ENCODE data around the gene SOCS1. TPM values are rescaled to one million over a fixed set of nuclear protein-coding genes. Genes with fewer than 3 reads are reported as not detected.
"Not testable (repeated sequence)": the region's sequence is repeated elsewhere in the genome, so short reads cannot be mapped to it uniquely, and the experiment has no call there.

SOCS1 gene
- total RNA-seq, 1 donor from 2014 or later, result 219 TPM

GRCh38 chr16:11232302-11232851, 23.6 kb downstream of the SOCS1 start:
- intact Hi-C loops (cut with micrococcal nuclease), result no loop called here
- Mint-ChIP-seq H3K27me3 (ENCODE audit: low read depth) (no peaks in the 10 kb centered on the region), H3K4me1 (ENCODE audit: low read depth) (peaks cover 75% of the 10 kb centered on the region), H3K36me3 (ENCODE audit: low read depth) (no peaks in the 10 kb centered on the region), H3K4me3 (ENCODE audit: low read depth) (peak overlapping the region; percentile 54), H3K27ac (peak overlapping the region; percentile 98), H3K9me3 (no peaks in the 10 kb centered on the region)
- no peak for DNase-seq (ENCODE audit: low spot score)

- no peak overlapping the region for H3K4me3 Mint-ChIP-seq (ENCODE audit: low read depth)
- no peaks in the 10 kb centered on the region for H3K27me3 Mint-ChIP-seq (ENCODE audit: low read depth)
- no peaks in the 10 kb centered on the region for H3K9me3 Mint-ChIP-seq
- intact Hi-C loops (cut with micrococcal nuclease), result no loop called here
- DNase-seq (ENCODE audit: low spot score), result no peak
- H3K27ac Mint-ChIP-seq, result peak overlapping the region; percentile 98
- H3K36me3 Mint-ChIP-seq (ENCODE audit: low read depth), result no peaks in the 10 kb centered on the region
- H3K4me1 Mint-ChIP-seq (ENCODE audit: low read depth), result peaks cover 67% of the 10 kb centered on the region
These were observed 24.5 kb downstream of the SOCS1 start for GRCh38 chr16:11231367-11231970.

GRCh38 chr16:11229906-11230305, 26.1 kb downstream of the SOCS1 start:
- no peak overlapping the region for H3K4me3 Mint-ChIP-seq (ENCODE audit: low read depth)
- DNase-seq (ENCODE audit: low spot score), result no peak
- peak overlapping the region; percentile 56 for H3K27ac Mint-ChIP-seq
- no peaks in the 10 kb centered on the region for H3K27me3 Mint-ChIP-seq (ENCODE audit: low read depth)
- no peaks in the 10 kb centered on the region for H3K9me3 Mint-ChIP-seq
- peaks cover 72% of the 10 kb centered on the region for H3K4me1 Mint-ChIP-seq (ENCODE audit: low read depth)
- intact Hi-C loops (cut with micrococcal nuclease), result no loop called here
- H3K36me3 Mint-ChIP-seq (ENCODE audit: low read depth), result no peaks in the 10 kb centered on the region

GRCh38 chr16:11229432-11229831, 26.6 kb downstream of the SOCS1 start:
- intact Hi-C loops (cut with micrococcal nuclease), result no loop called here
- Mint-ChIP-seq H3K27ac (peak overlapping the region; percentile 56), H3K4me1 (ENCODE audit: low read depth) (peaks cover 73% of the 10 kb centered on the region), H3K9me3 (no peaks in the 10 kb centered on the region), H3K36me3 (ENCODE audit: low read depth) (no peaks in the 10 kb centered on the region), H3K27me3 (ENCODE audit: low read depth) (no peaks in the 10 kb centered on the region), H3K4me3 (ENCODE audit: low read depth) (no peak overlapping the region)
- no peak for DNase-seq (ENCODE audit: low spot score)

- H3K4me3 Mint-ChIP-seq (ENCODE audit: low read depth), result peak overlapping the region; percentile 76
- H3K9me3 Mint-ChIP-seq, result no peaks in the 10 kb centered on the region
- no peaks in the 10 kb centered on the region for H3K27me3 Mint-ChIP-seq (ENCODE audit: low read depth)
- DNase-seq (ENCODE audit: low spot score), result no peak
- intact Hi-C loops (cut with micrococcal nuclease), result loop anchor here (1.0 to 2.0 kb wide), 9 partner anchors 8 to 261 kb away; no protein-coding TSS in a partner anchor
- peak overlapping the region; percentile 100 for H3K27ac Mint-ChIP-seq
- H3K4me1 Mint-ChIP-seq (ENCODE audit: low read depth), result peaks cover 58% of the 10 kb centered on the region
- peaks cover 2% of the 10 kb centered on the region for H3K36me3 Mint-ChIP-seq (ENCODE audit: low read depth)
These were observed 30.1 kb downstream of the SOCS1 start for GRCh38 chr16:11225677-11226549.

GRCh38 chr16:11224894-11225676, 30.9 kb downstream of the SOCS1 start:
- H3K4me1 Mint-ChIP-seq (ENCODE audit: low read depth), result peaks cover 56% of the 10 kb centered on the region
- H3K27ac Mint-ChIP-seq, result peak overlapping the region; percentile 100
- peaks cover 2% of the 10 kb centered on the region for H3K36me3 Mint-ChIP-seq (ENCODE audit: low read depth)
- peak; percentile 86 for DNase-seq (ENCODE audit: low spot score)
- H3K9me3 Mint-ChIP-seq, result no peaks in the 10 kb centered on the region
- peak overlapping the region; percentile 76 for H3K4me3 Mint-ChIP-seq (ENCODE audit: low read depth)
- H3K27me3 Mint-ChIP-seq (ENCODE audit: low read depth), result no peaks in the 10 kb centered on the region
- intact Hi-C loops (cut with micrococcal nuclease), result loop anchor here (1.0 to 2.0 kb wide), 11 partner anchors 9 to 260 kb away; no protein-coding TSS in a partner anchor

GRCh38 chr16:11224096-11224893, 31.7 kb downstream of the SOCS1 start:
- peak overlapping the region; percentile 76 for H3K4me3 Mint-ChIP-seq (ENCODE audit: low read depth)
- no peaks in the 10 kb centered on the region for H3K9me3 Mint-ChIP-seq
- peak; percentile 70 for DNase-seq (ENCODE audit: low spot score)
- H3K4me1 Mint-ChIP-seq (ENCODE audit: low read depth), result peaks cover 50% of the 10 kb centered on the region
- no peaks in the 10 kb centered on the region for H3K27me3 Mint-ChIP-seq (ENCODE audit: low read depth)
- peaks cover 2% of the 10 kb centered on the region for H3K36me3 Mint-ChIP-seq (ENCODE audit: low read depth)
- peak overlapping the region; percentile 100 for H3K27ac Mint-ChIP-seq
- intact Hi-C loops (cut with micrococcal nuclease), result loop anchor here (1.0 to 2.0 kb wide), 5 partner anchors 43 to 155 kb away; no protein-coding TSS in a partner anchor

GRCh38 chr16:11220507-11220906, 35.5 kb downstream of the SOCS1 start:
- DNase-seq (ENCODE audit: low spot score); H3K27me3 Mint-ChIP-seq (ENCODE audit: low read depth); H3K27ac Mint-ChIP-seq; intact Hi-C loops (cut with micrococcal nuclease); H3K4me3 Mint-ChIP-seq (ENCODE audit: low read depth): not testable (repeated sequence)
- H3K9me3 Mint-ChIP-seq, result peaks cover 29% of the 10 kb centered on the region
- peaks cover 42% of the 10 kb centered on the region for H3K4me1 Mint-ChIP-seq (ENCODE audit: low read depth)
- peaks cover 26% of the 10 kb centered on the region for H3K36me3 Mint-ChIP-seq (ENCODE audit: low read depth)

- intact Hi-C loops (cut with micrococcal nuclease), result no loop called here
- no peak overlapping the region for H3K4me3 Mint-ChIP-seq (ENCODE audit: low read depth)
- peak overlapping the region; percentile 22 for H3K27ac Mint-ChIP-seq
- H3K36me3 Mint-ChIP-seq (ENCODE audit: low read depth), result peaks cover 26% of the 10 kb centered on the region
- H3K4me1 Mint-ChIP-seq (ENCODE audit: low read depth), result peaks cover 29% of the 10 kb centered on the region
- H3K27me3 Mint-ChIP-seq (ENCODE audit: low read depth), result no peaks in the 10 kb centered on the region
- peaks cover 29% of the 10 kb centered on the region for H3K9me3 Mint-ChIP-seq
- no peak for DNase-seq (ENCODE audit: low spot score)
These were observed 36.8 kb downstream of the SOCS1 start for GRCh38 chr16:11219178-11219577.

GRCh38 chr16:11218604-11218962, 37.4 kb downstream of the SOCS1 start:
- Mint-ChIP-seq H3K4me1 (ENCODE audit: low read depth) (peaks cover 26% of the 10 kb centered on the region), H3K4me3 (ENCODE audit: low read depth) (no peak overlapping the region), H3K27ac (peak overlapping the region; percentile 22), H3K9me3 (peaks cover 29% of the 10 kb centered on the region), H3K27me3 (ENCODE audit: low read depth) (no peaks in the 10 kb centered on the region), H3K36me3 (ENCODE audit: low read depth) (peaks cover 23% of the 10 kb centered on the region)
- intact Hi-C loops (cut with micrococcal nuclease), result no loop called here
- no peak for DNase-seq (ENCODE audit: low spot score)

GRCh38 chr16:11217651-11218603, 38.1 kb downstream of the SOCS1 start:
- Mint-ChIP-seq H3K4me1 (ENCODE audit: low read depth) (peaks cover 23% of the 10 kb centered on the region), H3K27ac (no peak overlapping the region), H3K9me3 (peaks cover 29% of the 10 kb centered on the region), H3K4me3 (ENCODE audit: low read depth) (no peak overlapping the region), H3K36me3 (ENCODE audit: low read depth) (peaks cover 23% of the 10 kb centered on the region), H3K27me3 (ENCODE audit: low read depth) (no peaks in the 10 kb centered on the region)
- DNase-seq (ENCODE audit: low spot score), result no peak
- intact Hi-C loops (cut with micrococcal nuclease), result no loop called here

All from activated T-helper 2 cell treated with anti-CD3 and anti-CD28 coated beads, Interferon-gamma antibody, Interleukin-2, Interleukin-4, amounts not matched to agents 10 μg/mL and 5 μg/mL and 100 μg/mL, durations not matched to agents 14 hours and 24 hours and 36 hours (primary cell).